Stimulated activated CD4-positive, alpha-beta T cell treated with anti-CD3 and anti-CD28 coated beads, Interleukin-12 subunit alpha, Interleukin-12 subunit beta, amount 100 ng/mL, for 4 hours (primary cell): ENCODE results near the gene LAT.

Experiments used
- DNase-seq: peaks from one replicate; pipeline ENCODE4 v3.0.0-alpha.2; 2020

The LAT gene

GRCh38 chr16:29009050-29009837, 24.4 kb downstream of the LAT start:
- DNase-seq: peak; percentile 49

DNA sequence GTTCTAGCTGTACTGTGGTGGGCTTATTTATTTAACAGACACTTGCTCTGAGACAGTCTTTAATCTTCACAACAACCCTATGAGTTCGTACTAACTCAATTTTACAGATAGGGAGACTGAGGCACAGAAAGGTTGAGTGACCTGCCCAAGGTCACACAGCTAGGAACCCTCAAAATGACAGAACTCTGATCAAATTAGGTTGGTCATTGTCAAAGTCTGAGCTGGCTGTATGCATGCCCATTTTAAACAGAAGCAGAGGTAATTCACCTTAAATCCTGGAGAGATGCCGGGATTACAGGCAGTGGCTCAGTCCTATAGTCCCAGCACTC, 24.9 kb downstream of the LAT start:
- DNase-seq: no peak

- no peak for DNase-seq
Measured at GRCh38 chr16:29011112-29011511, 26.3 kb downstream of the LAT start.

DNA sequence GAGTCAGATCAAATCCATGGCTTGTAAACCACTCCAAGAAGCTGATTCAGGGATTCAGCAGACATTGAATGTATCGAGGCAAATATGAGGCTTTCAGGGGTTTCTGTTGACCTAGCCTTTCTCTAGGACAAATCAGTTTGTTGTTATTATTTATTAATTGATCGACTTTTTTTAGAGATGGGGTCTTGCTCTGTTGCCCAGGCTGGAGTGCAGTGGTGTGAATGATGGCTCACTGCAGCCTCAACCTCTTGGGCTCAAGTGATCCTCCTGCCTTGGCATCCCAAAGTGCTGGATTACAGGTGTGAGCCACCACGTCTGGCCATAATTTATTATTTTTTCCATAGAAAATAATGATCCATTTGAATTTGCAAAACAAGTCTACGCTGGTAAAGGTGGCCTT, 27.0 kb downstream of the LAT start:
- DNase-seq: no peak

DNA sequence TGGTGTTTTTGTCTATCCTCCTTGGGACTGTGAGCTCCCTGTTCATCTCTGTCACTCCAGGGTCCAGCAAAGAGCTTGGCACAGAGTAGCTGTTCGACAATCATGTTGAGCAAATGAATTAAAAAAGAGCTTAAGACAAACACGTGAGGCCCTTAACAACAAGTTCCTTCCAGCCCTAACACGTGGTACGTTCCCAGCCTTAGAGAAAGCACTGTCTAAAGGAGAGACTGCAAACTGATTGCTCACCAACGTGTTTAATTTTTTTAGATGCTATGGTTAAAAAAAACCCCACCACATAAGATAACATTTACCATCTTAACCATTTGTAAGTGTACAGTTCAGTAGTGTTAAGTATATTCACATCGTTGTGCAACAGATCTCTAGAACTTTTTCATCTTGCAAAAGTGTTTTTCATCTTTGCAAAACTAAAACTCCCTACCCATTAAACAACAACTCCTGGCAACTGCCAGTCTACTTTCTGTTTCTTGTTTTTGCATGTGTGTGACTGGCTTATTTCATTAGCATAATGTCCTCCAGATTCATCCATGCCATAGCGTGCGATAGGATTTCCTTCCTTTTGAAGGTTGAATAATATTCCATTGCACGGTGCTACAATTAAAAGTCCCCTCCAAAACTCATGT, 28.2 kb downstream of the LAT start:
- no peak for DNase-seq

DNA sequence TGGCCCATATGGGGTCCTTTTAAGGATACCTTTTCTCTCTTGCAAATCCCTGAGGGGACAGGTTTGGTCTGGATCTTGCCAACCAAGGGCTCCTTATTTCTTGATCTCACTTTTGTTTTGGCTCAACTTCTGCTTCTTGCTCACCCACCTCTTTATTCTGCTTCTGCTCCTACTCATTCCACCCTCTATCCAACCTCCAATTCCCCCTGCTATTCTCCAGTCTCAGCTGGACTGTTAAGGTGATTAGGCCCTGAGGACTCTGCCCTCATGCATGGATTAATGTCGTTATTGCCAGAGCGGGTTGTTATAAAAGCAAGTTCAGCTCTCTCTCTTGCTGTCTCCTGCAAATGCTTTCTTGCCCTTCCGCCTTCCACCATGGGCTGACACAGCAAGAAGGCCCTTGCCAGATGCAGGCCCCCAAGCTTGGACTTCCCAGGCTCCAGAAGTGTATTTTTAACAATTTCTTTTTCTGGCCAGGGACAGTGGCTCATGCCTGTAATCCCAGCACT, 29.8 kb downstream of the LAT start:
- no peak for DNase-seq

- no peak for DNase-seq
Measured at GRCh38 chr16:29022196-29022595, 37.3 kb downstream of the LAT start.

DNA sequence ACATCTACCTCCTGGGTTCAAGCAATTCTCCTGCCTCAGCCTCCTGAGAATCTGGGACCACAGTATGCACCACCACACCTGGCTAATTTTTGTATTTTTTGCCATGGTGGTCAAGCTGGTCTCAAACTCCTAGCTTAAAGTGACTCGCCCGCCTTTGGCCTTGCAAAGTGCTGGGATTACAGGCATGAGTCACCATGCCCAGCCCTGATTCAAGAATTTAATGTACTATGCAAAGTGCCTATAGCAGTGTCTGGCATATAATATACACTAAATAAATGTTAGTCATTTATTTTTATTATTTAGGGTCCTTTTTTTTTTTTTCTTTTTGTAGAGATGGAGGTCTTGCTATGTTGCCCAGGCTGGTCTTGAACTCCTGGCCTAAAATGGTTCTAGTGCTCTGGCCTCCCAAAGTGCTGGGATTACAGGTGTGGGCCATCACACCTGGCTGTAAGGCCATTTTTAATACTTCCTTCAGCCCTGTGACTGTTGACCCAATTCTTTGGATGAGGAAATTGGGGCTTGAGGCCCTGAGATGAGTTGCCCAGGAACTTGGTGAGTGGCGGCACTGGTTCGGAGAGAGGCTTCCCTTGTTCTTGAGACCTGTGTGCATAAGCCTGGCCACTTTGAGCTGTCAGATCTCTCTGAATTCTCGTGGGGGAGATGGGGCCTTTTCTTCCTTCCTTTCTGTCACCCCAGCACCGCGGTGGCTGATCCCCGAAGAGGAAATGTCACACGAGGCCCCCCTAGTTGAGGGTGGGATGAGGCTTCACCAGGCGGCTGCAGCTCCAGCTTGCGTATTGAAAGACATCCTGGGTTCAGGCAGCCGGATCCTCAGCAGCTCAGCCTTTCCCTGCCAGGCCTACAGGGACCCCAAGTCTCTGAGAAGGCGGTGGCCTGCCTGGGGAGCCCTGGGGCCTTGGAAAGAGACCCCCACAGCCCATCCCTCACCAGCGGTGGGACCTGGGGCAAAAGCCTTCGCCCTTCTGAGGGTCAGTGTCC, 38.7 kb downstream of the LAT start:
- no peak for DNase-seq

DNA sequence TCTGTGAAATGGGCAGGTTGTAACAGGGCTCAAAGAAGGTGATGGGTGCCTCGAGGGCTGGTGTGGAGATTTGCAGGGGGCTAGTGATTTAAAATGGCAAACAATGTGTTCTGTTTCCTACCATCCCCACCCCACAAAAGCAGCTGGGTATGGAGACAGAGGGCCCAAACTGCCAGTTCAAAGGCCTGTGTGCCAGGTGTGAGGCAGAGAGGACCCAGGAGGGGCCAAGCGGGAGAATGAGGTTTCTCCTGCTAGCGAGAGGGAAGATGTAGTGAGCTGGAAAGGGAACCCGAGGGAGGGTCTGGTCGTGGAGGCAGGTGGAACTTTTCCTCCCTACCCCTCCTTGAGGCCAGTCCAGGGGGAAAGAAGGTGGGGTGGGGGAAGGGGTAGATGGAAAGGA, 39.4 kb downstream of the LAT start:
- DNase-seq: no peak

DNA sequence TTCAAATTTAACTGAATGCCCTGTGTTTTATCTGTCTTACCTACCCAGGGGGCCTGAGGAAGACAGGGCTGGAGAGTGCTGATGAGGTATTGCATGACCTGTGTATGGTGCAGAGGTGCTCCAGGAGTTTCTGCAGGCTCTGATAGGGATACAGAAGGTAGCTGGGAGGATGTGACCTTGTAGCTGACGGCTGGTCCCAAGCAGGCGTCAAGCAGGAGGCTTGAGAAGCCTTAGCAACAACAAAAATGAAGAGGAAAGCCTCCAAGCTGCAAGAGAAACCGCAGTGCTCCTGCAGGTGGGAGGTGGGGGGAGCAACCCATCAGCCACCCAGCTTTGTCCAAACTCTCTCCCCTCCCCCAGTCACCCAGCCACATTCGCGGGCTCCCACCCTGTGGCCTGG, 40.4 kb downstream of the LAT start:
- no peak for DNase-seq

GRCh38 chr16:29025735-29026134, 40.9 kb downstream of the LAT start:
- DNase-seq: no peak

DNA sequence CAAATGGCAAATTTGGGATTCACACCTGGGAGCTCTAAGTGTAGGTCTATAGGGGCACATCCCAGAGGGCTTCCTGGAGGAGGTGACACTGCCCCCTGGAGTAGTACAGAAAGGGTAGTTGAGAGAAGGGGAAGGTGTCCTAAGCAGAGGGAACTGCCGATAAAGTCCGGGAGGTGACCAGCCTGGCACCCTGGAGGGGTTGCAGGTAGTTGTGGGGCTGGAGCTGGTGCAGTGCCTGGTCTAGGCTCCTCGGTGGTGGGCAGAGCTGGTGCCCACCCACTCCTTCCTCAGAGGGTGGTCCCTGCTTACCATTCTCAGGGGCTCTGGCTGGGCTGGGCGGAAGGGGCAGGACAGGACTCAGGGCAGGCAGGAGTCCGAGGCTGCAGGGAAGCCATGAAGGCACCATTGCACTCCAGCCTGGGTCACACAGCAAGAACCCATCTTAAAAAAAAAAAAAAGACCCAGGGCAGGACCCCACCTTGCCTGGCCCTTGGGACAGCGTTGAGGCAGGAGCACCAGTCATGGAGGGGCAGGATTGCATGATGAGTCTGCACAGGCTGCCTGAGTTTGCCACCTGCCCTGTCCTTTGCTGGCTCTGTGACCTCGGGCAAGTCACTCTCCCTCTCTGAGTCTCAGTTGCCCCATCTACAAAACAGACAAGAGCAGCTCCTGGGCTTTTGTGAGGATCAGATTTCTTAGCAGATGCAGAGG, 43.8 kb downstream of the LAT start:
- DNase-seq: no peak

DNA sequence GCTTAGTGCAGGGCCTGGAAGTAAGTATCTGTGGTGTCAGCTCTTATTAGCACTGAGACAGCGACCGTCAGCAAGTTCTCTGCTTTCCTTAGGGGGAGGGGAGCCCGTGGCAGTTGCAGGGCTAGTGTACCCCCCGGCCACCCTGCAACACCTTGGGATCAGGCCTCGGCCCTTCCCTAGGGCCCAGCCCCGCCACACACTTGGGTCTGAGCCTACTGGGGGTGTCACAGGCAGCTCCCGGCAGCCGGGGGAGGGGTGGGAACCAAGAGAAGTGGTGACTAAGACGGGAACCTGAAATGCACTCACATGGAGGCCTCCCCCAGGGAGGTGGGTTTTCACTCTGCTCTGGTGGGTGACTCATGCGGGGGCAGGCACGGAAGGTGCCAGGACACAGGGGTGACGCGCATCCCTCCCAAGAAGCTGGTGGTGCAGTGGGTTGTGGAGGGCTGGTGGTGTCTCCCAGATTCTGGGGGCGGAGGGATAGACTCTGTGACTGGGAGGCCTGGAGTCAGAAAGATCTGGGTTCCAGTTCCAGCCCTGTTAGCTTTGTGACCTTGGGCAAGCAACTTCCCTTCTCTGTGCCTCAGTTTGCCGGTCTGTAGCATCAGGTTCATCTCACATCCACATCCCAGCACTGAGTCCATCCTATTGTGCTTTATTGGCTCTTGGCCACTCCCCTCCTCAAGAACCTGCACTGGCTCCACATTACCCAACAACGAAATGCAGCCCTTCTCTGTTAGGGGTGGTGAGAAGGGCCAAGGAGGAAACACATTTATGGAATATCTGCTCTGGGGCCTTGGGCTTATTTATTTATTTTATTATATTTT, 44.5 kb downstream of the LAT start:
- peak; percentile 86 for DNase-seq

GRCh38 chr16:29030086-29030840, 45.4 kb downstream of the LAT start:
- DNase-seq: no peak
